HepG2 (cell line): ENCODE data around the gene DHH. TPM values are rescaled to one million over a fixed set of nuclear protein-coding genes. Genes with fewer than 3 reads are reported as not detected.

Experiments used
- EHMT2 ChIP-seq: fragments of 200-600 bp; sonication (generic); IDR thresholded peaks from 2 replicates; pipeline ENCODE4 v1.7.0; 2017; ENCODE audit warnings: antibody characterized with exemption, low read depth, low read length, borderline replicate concordance
- IKZF4 ChIP-seq: sonication (generic); formaldehyde crosslinking; IDR thresholded peaks from 2 replicates; pipeline ENCODE4 v1.5.1; 2020; ENCODE audit warnings: borderline replicate concordance, mild to moderate bottlenecking, low read depth, missing genetic modification reagents; ENCODE audit errors: not compliant biosample characterization
- MAFK ChIP-seq, 2 experiments: IDR thresholded peaks in 1 of 2; conservative IDR thresholded peaks in 1 of 2; 2 replicates each; pipeline ENCODE4 v1.6.1; 2011; ENCODE audit warnings: improper control_type of control experiment in 2 of 2, low read length in 2 of 2
- NFKBIZ ChIP-seq: IDR thresholded peaks from 2 replicates; pipeline ENCODE4 v1.6.1; 2018; ENCODE audit warnings: missing genetic modification reagents, missing compliant biosample characterization
- SMARCC2 ChIP-seq: fragments of 450-650 bp; IDR thresholded peaks from 2 replicates; pipeline ENCODE4 v1.6.1; 2017; ENCODE audit warnings: antibody characterized with exemption, mild to moderate bottlenecking
- TARDBP ChIP-seq: sonication (generic); formaldehyde crosslinking; IDR thresholded peaks from 2 replicates; pipeline ENCODE4 v1.8.0; 2022; ENCODE audit warnings: mild to moderate bottlenecking, missing genetic modification reagents
- ZBTB21 ChIP-seq: sonication (generic); formaldehyde crosslinking; IDR thresholded peaks from 2 replicates; pipeline ENCODE4 v1.4.0; 2020; ENCODE audit warnings: missing genetic modification reagents
- ZFP36 ChIP-seq: fragments of 150-350 bp; IDR thresholded peaks from 2 replicates; pipeline ENCODE4 v1.6.1; 2018; ENCODE audit warnings: borderline replicate concordance, low read length, low read depth; ENCODE audit not compliant: partially characterized antibody
- ZFYVE20 ChIP-seq: sonication (generic); formaldehyde crosslinking; IDR thresholded peaks from 2 replicates; pipeline ENCODE4 v1.8.0; 2023; ENCODE audit warnings: low read depth, mild to moderate bottlenecking, moderate library complexity, missing genetic modification reagents, borderline replicate concordance
- ZNF10 ChIP-seq: sonication (generic); formaldehyde crosslinking; IDR thresholded peaks from 2 replicates; pipeline ENCODE4 v1.4.0; 2020; ENCODE audit warnings: mild to moderate bottlenecking, low read depth, missing genetic modification reagents, borderline replicate concordance
- ZNF143 ChIP-seq: sonication (generic); formaldehyde crosslinking; IDR thresholded peaks from 2 replicates; pipeline ENCODE4 v1.4.0; 2020; ENCODE audit warnings: missing genetic modification reagents
- ZNF274 ChIP-seq: sonication (generic); formaldehyde crosslinking; IDR thresholded peaks from 2 replicates; pipeline ENCODE4 v1.5.1; 2020; ENCODE audit warnings: mild to moderate bottlenecking, missing genetic modification reagents
- ZNF674 ChIP-seq: sonication (generic); formaldehyde crosslinking; IDR thresholded peaks from 2 replicates; pipeline ENCODE4 v1.5.0; 2020; ENCODE audit warnings: low read depth, mild to moderate bottlenecking, missing genetic modification reagents
- ZNF850 ChIP-seq: sonication (generic); formaldehyde crosslinking; conservative IDR thresholded peaks from 2 replicates; pipeline ENCODE4 v1.9.0; 2021; ENCODE audit warnings: mild to moderate bottlenecking, missing genetic modification reagents
- polyA plus RNA-seq, 8 experiments: library from polyadenylated mRNA; depleted of rRNA in 3 of 8; stranded (reverse) in 7 of 8; unstranded in 1 of 8; fragments of >200 nt; fragmentation: Illumina TruSeq in 4 of 8; extraction: Trizol in 4 of 8; gene quantifications; 2 replicates each; pipeline versions ENCODE4 v1.2.1 to v1.2.3, GENCODE V29; 2011 to 2016; ENCODE audit warnings: low read depth in 4 of 8, missing spikeins in 1 of 8, mixed read lengths in 1 of 8; ENCODE audit not compliant: insufficient read depth in 1 of 8
- total RNA-seq, 5 experiments: library from RNA; depleted of rRNA; stranded (reverse); fragments of >200 nt; fragmentation: Illumina TruSeq; extraction: Trizol; gene quantifications; 2 replicates each; pipeline ENCODE4 v1.2.3, GENCODE V29; 2016; ENCODE audit warnings: low read depth in 1 of 5
- TF ChIP-seq, protein P1 (sequence below), 2 experiments: sonication (generic) in 1 of 2; formaldehyde crosslinking in 1 of 2; IDR thresholded peaks; 2 replicates each; pipeline versions ENCODE4 v1.6.1 to v1.9.0; 2014 to 2022; ENCODE audit warnings: antibody characterized with exemption in 1 of 2, borderline replicate concordance in 1 of 2, inconsistent platforms in 1 of 2, low read depth in 1 of 2, missing genetic modification reagents in 1 of 2
- TF ChIP-seq, protein P2 (sequence below): sonication (generic); formaldehyde crosslinking; IDR thresholded peaks from 2 replicates; pipeline ENCODE4 v1.5.0; 2020; ENCODE audit warnings: mild to moderate bottlenecking, missing genetic modification reagents
- TF ChIP-seq, protein P3 (sequence below): sonication (generic); formaldehyde crosslinking; IDR thresholded peaks from 2 replicates; pipeline ENCODE4 v1.8.1; 2023; ENCODE audit warnings: mild to moderate bottlenecking, missing genetic modification reagents, borderline replicate concordance

Gene DHH
- total and polyA plus RNA-seq, 2 of the 13 experiments (the other 11 are each of a cell fraction or from before 2014, with no cell fraction given), result not detected

DNA sequence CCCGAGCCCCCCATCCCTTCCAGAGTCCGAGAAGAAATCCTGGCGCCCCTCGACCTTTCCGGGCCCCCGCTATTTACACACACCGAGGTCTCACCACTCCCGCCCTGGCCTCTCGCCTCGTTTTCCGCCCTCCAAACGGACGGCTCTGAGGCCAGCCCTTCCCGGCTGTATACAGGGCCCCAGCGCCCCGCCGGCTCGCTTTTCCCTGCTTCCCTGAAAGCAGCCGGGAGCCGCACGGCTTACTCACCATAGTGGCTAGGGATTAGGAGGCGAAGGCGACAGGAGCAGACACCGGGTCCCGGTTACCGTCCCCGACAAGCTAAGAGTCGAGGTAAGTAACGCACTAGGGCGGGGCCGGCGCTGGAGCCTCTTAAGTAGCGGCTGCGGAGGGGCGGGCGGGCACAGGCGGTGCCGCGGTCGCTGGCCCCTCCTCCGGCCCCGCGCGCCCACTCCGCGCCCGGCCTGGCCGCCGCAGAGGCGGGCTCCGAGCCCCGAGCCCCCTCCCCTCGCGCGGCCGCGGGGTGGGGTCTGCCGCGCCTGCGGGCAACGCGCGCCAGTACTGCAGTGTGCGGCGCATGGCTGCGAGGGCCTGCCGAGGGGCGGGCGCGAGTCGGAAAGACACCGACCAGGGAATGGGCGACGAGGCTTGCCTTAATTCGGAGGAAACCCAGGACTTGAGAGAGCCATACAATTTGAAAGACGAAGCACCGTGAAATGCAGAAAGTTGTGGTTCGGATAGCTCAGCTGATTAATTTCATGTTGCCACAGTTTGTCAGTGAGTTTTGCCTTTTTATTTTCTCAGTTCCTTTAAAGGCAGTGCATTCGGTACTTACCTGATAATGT is 36.7 kb upstream of the DHH start, which contains the start of gene TUBA1B (continued):
- TF ChIP-seq, protein P1, sequence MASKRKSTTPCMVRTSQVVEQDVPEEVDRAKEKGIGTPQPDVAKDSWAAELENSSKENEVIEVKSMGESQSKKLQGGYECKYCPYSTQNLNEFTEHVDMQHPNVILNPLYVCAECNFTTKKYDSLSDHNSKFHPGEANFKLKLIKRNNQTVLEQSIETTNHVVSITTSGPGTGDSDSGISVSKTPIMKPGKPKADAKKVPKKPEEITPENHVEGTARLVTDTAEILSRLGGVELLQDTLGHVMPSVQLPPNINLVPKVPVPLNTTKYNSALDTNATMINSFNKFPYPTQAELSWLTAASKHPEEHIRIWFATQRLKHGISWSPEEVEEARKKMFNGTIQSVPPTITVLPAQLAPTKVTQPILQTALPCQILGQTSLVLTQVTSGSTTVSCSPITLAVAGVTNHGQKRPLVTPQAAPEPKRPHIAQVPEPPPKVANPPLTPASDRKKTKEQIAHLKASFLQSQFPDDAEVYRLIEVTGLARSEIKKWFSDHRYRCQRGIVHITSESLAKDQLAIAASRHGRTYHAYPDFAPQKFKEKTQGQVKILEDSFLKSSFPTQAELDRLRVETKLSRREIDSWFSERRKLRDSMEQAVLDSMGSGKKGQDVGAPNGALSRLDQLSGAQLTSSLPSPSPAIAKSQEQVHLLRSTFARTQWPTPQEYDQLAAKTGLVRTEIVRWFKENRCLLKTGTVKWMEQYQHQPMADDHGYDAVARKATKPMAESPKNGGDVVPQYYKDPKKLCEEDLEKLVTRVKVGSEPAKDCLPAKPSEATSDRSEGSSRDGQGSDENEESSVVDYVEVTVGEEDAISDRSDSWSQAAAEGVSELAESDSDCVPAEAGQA (IDR thresholded peaks at IDR 0.05; ENCODE audit: low read depth), result 0 out of 2 replicates have a peak, but pooled peaks have one; percentile 35
- TF ChIP-seq, protein P1 (CRISPR knock-in tag; IDR thresholded peaks at IDR 0.05; ENCODE audit: borderline replicate concordance), result no peak
- TF ChIP-seq ZNF143 (CRISPR knock-in tag), result peak; percentile 46; the same call in 1 of the 2 replicates
- TF ChIP-seq NFKBIZ, result no peak
- TF ChIP-seq IKZF4 (CRISPR knock-in tag), result peak; percentile 46
- TF ChIP-seq EHMT2, result no peak
- TF ChIP-seq, protein P2, sequence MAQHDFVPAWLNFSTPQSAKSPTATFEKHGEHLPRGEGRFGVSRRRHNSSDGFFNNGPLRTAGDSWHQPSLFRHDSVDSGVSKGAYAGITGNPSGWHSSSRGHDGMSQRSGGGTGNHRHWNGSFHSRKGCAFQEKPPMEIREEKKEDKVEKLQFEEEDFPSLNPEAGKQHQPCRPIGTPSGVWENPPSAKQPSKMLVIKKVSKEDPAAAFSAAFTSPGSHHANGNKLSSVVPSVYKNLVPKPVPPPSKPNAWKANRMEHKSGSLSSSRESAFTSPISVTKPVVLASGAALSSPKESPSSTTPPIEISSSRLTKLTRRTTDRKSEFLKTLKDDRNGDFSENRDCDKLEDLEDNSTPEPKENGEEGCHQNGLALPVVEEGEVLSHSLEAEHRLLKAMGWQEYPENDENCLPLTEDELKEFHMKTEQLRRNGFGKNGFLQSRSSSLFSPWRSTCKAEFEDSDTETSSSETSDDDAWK (CRISPR knock-in tag), result no peak
- no peak for TF ChIP-seq ZFP36
- TF ChIP-seq ZFYVE20 (CRISPR knock-in tag), result no peak
- TF ChIP-seq, protein P3, sequence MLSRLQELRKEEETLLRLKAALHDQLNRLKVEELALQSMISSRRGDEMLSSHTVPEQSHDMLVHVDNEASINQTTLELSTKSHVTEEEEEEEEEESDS (CRISPR knock-in tag), result no peak
- TF ChIP-seq ZNF674 (CRISPR knock-in tag), result 0 out of 2 replicates have a peak, but pooled peaks have one; percentile 59
- TF ChIP-seq SMARCC2, result no peak
- no peak for TF ChIP-seq ZNF274 (CRISPR knock-in tag)
- TF ChIP-seq MAFK (conservative IDR thresholded peaks at IDR 0.05 in 1 of 2, IDR thresholded peaks at IDR 0.05 in 1 of 2; ENCODE audit: low read length in 2 of 2), result no peak
- TF ChIP-seq ZBTB21 (CRISPR knock-in tag), result no peak
- TF ChIP-seq TARDBP (CRISPR knock-in tag), result no peak
- no peak for TF ChIP-seq ZNF10 (CRISPR knock-in tag)
- TF ChIP-seq ZNF850, result no peak
